ENCODE results near the gene LTBP3.
A peak's percentile ranks its signal among the peaks of the same experiment; 100 is the strongest.
"Not testable (repeated sequence)": the region's sequence is repeated elsewhere in the genome, so short reads cannot be mapped to it uniquely, and the experiment has no call there.

LTBP3 gene

DNA sequence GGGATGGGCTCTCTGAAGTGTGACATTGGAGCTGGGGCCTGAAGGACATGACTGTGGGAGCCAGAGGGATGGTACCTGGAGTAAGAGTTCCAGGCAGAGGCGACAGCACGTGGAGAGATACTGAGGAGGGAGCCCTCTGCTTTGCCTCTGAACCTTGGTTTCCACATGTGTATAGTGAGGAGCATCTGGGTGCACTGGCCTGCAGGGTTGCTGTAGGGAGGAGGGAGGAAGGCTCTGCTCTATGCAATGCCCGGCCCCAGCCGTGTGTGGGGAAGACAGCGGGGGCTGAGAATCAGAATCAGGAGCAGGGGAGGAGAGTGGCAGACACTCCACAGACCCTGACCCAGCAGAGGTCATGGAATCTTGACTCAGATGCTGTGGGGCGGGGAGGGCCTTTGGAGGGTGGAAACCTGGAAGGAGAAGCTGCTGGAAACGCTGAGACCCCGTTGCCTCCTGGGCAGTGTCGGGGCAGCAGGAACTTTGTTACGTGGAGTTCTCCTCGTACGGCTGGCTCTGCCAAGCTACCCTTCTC, 29.3 kb downstream of the LTBP3 start:
- ChIA-PET POLR2A (interaction anchor here (0.9 kb wide), 1 partner anchor 18 kb away, joined by 3 read pairs; no protein-coding TSS in a partner anchor), CTCF (interaction anchor here (8.5 kb wide), 1 partner anchor 13 kb away, joined by 77 read pairs; no protein-coding TSS in a partner anchor)
- TF ChIP-seq, protein P1, sequence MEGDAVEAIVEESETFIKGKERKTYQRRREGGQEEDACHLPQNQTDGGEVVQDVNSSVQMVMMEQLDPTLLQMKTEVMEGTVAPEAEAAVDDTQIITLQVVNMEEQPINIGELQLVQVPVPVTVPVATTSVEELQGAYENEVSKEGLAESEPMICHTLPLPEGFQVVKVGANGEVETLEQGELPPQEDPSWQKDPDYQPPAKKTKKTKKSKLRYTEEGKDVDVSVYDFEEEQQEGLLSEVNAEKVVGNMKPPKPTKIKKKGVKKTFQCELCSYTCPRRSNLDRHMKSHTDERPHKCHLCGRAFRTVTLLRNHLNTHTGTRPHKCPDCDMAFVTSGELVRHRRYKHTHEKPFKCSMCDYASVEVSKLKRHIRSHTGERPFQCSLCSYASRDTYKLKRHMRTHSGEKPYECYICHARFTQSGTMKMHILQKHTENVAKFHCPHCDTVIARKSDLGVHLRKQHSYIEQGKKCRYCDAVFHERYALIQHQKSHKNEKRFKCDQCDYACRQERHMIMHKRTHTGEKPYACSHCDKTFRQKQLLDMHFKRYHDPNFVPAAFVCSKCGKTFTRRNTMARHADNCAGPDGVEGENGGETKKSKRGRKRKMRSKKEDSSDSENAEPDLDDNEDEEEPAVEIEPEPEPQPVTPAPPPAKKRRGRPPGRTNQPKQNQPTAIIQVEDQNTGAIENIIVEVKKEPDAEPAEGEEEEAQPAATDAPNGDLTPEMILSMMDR (IDR thresholded peaks at IDR 0.05; ENCODE audit: control extremely low read depth, extremely low read depth, low read depth, missing control alignments): no peak
- DNase-seq (ENCODE audit: extremely low spot score): no peak

DNA sequence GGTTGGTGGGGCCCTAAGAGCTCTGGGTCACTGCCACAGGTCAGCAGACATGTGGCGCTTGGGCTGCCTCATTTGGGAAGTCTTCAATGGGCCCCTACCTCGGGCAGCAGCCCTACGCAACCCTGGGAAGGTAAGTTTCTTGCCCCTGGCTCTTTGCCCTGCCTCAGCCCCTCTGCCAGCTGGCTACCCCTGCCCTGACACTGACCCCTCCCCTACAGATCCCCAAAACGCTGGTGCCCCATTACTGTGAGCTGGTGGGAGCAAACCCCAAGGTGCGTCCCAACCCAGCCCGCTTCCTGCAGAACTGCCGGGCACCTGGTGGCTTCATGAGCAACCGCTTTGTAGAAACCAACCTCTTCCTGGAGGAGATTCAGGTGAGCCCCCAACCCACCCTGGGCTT, 31.4 kb downstream of the LTBP3 start:
- ChIA-PET POLR2A (no interaction called here), CTCF (interaction anchor here (1.1 to 8.5 kb wide), 2 partner anchors 15 to 265 kb away, joined by 3 to 77 read pairs; partner anchors contain the start of gene POLA2)
- no peak for DNase-seq (ENCODE audit: extremely low spot score)
- TF ChIP-seq, protein P1 (IDR thresholded peaks at IDR 0.05; ENCODE audit: control extremely low read depth, extremely low read depth, low read depth, missing control alignments): no peak

DNA sequence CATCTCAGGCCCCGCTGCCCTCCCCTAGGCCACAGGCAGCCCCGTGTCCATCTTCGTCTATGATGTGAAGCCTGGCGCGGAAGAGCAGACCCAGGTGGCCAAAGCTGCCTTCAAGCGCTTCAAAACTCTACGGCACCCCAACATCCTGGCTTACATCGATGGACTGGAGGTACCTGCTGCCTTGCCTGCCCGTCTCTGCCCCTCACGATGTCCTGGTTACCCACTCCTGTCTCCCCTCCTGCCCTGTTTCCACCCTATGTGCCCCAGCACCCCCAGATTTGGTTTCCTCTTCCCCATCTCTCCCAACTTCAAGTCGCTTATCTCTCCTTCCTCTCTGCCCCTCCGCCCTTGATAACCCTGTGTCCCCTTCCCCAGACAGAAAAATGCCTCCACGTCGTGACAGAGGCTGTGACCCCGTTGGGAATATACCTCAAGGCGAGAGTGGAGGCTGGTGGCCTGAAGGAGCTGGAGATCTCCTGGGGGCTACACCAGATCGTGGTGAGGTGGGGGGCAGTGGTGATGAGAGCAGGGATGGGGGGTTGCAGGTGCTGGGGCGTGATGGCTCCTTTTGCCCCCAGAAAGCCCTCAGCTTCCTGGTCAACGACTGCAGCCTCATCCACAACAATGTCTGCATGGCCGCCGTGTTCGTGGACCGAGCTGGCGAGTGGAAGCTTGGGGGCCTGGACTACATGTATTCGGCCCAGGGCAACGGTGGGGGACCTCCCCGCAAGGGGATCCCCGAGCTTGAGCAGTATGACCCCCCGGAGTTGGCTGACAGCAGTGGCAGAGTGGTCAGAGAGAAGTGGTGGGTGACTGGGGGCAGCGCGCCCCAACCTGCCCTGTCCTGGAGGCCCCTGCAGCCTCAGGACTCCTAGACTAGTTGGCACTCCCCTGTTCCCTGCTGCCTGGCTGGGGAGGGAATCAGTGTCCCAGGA, 32.3 kb downstream of the LTBP3 start:
- POLR2A ChIA-PET: interaction anchor here (0.6 to 1.9 kb wide), 11 partner anchors 11 to 418 kb away, joined by 3 to 18 read pairs (median 5); partner anchors contain the start of genes MALAT1 and NEAT1
- no peak for DNase-seq (ENCODE audit: extremely low spot score)

DNA sequence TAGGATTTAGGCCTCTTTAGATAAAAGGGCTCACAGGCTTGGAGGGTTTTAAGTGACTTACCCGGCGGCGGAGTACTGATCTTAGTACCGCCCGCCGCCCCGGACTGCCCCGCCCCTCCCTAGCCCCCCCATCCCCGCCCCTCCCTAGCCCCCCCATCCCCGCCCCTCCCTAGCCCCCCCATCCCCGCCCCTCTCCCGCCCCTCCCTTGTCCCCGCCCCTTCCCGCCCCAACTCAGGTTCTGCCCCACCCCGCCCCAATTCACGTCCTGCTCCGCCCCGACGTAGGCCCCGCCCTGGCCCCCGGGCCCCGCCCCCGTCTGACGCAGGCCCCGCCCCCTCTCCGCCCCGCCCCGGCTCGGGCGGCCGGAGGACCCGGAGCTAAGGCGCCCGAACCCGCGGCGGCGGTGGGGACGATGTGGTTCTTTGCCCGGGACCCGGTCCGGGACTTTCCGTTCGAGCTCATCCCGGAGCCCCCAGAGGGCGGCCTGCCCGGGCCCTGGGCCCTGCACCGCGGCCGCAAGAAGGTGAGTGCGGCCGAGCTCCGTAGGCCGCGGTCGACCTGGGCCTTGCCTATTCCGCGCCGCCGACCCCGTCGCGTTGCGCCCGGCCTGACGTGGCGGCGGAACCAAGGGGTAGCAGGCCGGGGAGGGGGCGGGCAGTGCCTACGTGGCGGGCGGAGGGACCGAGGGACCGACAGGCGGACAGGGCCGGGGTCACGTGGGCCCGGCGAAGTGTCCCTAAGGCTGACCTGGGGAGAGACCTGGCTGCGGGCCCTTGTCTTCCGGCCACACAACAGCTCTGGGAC, 33.2 kb downstream of the LTBP3 start, which contains the start of gene SCYL1:
Gene SCYL1, plus strand, starts transcription at position 343 of the 805 bp plus-strand sequence. Its CDS starts 71 bp downstream, at position 414.
- TF ChIP-seq, protein P1 (IDR thresholded peaks at IDR 0.05; ENCODE audit: control extremely low read depth, extremely low read depth, low read depth, missing control alignments): no peak
- ChIA-PET CTCF (interaction anchor here (1.4 to 8.5 kb wide), 2 partner anchors 13 to 16 kb away, joined by 4 to 77 read pairs; no protein-coding TSS in a partner anchor), POLR2A (interaction anchor here (0.5 to 1.9 kb wide), 12 partner anchors 11 to 417 kb away, joined by 3 to 18 read pairs (median 5); partner anchors contain the start of genes MALAT1 and NEAT1)
- DNase-seq (ENCODE audit: extremely low spot score): peak; percentile 96

More for the DNA sequence above, 32.3 kb downstream of the LTBP3 start:
- CTCF ChIA-PET: interaction anchor here (1.1 to 8.5 kb wide), 3 partner anchors 14 to 264 kb away, joined by 3 to 77 read pairs (median 4); partner anchors contain the start of gene POLA2
- TF ChIP-seq, protein P1 (IDR thresholded peaks at IDR 0.05; ENCODE audit: control extremely low read depth, extremely low read depth, low read depth, missing control alignments): no peak

DNA sequence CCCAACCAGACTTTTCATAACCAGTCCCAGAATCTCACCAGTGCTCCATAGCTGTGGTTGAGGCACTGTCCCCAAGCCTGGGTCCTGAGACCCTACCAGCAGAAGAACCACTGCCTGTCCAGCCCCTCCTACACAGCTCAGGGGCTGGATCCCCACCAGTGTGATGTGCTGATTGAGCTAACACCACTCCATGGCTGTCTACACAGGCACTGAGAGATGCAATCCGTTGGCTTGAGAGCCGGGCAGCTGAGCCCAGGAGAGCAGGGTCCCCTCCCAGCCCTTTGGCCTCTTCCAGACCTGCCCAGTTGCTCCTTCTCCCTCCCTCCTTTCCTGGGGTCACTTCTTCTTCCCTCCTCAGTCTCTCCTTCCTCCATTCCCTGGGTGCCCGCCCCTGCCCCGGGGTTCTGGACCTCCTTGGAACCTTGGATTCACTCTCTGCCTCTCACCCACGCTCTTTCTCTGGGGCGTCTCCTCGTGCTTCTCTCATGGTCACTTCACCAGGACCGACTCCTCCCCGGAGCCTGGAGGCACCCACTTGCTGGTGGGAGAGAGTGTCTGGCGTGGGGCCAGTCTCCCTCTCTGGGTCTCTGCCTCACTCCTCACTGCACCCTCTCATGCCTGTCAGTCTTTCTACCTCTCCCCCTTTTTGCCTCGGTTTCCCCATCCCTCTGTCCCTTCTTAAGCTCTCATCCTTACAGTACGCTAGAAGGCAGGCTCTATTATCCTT, 34.0 kb downstream of the LTBP3 start:
- CTCF ChIA-PET: interaction anchor here (8.5 kb wide), 1 partner anchor 17 kb away, joined by 77 read pairs; no protein-coding TSS in a partner anchor

DNA sequence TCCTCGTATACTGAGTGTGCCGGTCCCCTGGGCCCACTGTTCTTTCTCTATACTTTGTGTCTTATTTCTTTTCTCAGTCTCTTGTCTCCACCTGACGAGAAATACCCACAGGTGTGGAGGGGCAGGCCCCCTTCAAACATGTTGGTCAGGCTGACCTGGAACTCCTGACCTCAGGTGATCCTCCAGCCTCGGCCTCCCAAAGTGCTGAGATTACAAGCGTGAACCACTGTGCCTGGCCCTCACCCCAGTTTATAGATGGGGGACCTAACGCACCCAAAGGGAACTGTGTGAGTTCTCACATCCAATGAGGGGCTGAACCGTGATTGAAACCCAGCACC, 34.6 kb downstream of the LTBP3 start:
- CTCF ChIA-PET: interaction anchor here (8.5 kb wide), 1 partner anchor 18 kb away, joined by 77 read pairs; no protein-coding TSS in a partner anchor
- POLR2A ChIA-PET: not testable (repeated sequence)

More for the DNA sequence above, 34.0 kb downstream of the LTBP3 start:
- POLR2A ChIA-PET: interaction anchor here (1.4 to 1.9 kb wide), 4 partner anchors 12 to 19 kb away, joined by 3 to 18 read pairs (median 11); no protein-coding TSS in a partner anchor
- DNase-seq (ENCODE audit: extremely low spot score): peak; percentile 14
- TF ChIP-seq, protein P1 (IDR thresholded peaks at IDR 0.05; ENCODE audit: control extremely low read depth, extremely low read depth, low read depth, missing control alignments): no peak

DNA sequence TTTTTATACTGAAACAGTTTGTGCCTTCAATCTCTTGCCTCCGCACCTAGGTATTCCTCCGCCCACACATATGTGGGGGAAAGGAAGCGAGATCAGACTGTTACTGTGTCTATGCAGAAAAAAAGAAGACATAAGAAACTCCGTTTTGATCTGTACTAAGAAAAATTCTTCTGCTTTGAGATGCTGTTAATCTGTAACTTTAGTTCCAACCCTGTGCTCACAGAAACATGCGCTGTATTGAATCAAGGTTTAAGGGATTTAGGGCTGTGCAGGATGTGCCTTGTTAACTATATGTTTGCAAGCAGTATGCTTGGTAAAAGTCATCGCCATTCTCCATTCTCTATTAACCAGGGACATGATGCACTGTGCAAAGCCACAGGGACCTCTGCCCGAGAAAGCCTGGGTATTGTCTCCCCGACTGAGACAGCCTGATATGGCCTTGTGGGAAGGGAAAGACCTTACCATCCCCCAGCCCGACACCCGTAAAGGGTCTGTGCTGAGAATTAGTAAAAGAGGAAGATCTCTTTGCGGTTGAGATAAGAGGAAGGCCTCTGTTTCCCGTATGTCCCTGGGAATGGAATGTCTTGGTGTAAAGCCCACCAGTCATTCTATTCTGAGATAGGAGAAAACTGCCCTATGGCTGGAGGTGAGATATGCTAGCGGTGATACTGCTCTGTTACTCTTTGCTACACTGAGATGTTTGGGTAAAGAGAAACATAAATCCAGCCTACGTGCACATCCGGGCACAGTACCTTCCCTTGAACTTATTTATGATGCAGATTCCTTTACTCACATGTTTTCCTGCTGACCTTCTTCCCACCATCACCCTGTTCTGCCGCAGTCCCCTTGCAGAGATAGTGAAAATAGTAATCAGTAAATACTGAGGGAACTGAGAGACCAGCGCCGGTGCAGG, 35.2 kb downstream of the LTBP3 start:
- DNase-seq (ENCODE audit: extremely low spot score): peak; percentile 13
- POLR2A ChIA-PET: not testable (repeated sequence)
- CTCF ChIA-PET: interaction anchor here (8.5 kb wide), 1 partner anchor 18 kb away, joined by 77 read pairs; no protein-coding TSS in a partner anchor

More for the DNA sequence above, 34.6 kb downstream of the LTBP3 start:
- not testable (repeated sequence) for DNase-seq (ENCODE audit: extremely low spot score)

DNA sequence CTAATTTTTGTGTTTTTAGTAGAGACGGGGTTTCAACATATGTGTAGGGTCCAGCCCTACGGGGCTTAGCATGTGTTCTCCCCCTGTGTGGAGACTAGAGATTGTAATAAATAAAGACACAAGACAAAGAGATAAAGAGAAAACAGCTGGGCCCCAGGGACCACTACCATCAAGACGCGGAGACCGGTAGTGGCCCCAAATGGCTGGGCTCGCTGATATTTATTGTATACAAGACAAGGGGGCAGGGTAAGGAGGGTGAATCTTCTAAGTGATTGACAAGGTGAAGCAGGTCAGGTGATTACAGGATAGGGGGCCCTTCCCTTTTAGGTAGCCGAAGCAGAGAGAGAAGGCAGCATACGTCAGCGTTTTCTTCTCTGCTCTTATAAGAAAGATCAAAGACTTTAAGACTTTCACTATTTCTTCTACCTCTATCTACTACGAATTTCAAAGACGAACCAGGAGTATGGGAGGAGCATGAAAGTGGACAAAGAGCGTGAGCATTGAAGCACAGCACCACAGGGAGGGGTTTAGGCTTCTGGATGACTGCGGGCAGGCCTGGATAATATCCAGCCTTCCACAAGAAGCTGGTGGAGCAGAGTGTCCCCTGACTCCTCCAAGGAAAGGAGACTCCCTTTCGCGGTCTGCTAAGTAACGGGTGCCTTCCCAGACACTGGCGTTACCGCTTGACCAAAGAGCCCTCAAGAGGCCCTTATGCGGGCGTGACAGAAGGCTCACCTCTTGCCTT, 36.2 kb downstream of the LTBP3 start:
- CTCF ChIA-PET; POLR2A ChIA-PET; DNase-seq (ENCODE audit: extremely low spot score): not testable (repeated sequence)
